K562 (cell line): ENCODE measurements around the gene MAPKAPK2.

Source experiments
- JUNB ChIP-seq: fragments of 450-650 bp; formaldehyde crosslinking; conservative IDR thresholded peaks from 2 replicates; pipeline ENCODE4 v1.4.0; 2020; ENCODE audit warnings: mild to moderate bottlenecking
- TF ChIP-seq, protein P1 (sequence below): sonication (generic); formaldehyde crosslinking; IDR thresholded peaks from 2 replicates; pipeline ENCODE4 v1.8.1; 2022; ENCODE audit warnings: missing genetic modification reagents

DNA sequence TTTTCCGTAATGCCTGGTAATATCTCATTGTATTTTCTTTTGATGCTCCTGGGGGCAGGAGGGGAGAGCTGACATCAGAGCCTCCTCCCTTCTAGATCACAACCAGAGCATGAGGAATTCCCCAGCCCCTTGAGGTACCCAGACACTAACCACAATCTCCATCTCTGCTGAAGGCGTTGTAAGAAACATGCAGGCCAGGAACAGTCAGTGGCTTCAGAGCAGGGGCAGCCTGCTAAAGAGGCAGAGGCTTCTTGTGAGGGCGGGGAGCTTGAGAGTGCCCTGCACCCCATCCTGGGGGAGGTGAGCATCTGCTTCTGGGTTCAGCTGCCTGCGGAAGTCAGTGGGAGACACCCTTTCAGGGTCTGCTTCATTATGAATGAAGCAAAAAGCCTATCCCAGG lies 19.0 kb downstream of the MAPKAPK2 start:
- no peak for TF ChIP-seq JUNB (CRISPR knock-in tag)
- TF ChIP-seq, protein P1, sequence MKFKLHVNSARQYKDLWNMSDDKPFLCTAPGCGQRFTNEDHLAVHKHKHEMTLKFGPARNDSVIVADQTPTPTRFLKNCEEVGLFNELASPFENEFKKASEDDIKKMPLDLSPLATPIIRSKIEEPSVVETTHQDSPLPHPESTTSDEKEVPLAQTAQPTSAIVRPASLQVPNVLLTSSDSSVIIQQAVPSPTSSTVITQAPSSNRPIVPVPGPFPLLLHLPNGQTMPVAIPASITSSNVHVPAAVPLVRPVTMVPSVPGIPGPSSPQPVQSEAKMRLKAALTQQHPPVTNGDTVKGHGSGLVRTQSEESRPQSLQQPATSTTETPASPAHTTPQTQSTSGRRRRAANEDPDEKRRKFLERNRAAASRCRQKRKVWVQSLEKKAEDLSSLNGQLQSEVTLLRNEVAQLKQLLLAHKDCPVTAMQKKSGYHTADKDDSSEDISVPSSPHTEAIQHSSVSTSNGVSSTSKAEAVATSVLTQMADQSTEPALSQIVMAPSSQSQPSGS: no peak
